OCI-LY7 (cell line): ENCODE measurements around the gene PRKG1. TPM values are rescaled to one million over a fixed set of nuclear protein-coding genes. Genes with fewer than 3 reads are reported as not detected.
"Not testable (repeated sequence)": the region's sequence is repeated elsewhere in the genome, so short reads cannot be mapped to it uniquely, and the experiment has no call there.

Experiments
- BruUV-seq: library from RNA; stranded (reverse); fragments of 400-500 nt; replicated peaks from 2 replicates; lab custom pipeline; 2021; lab: Mats Ljungman, UMichigan
- CTCF ChIA-PET: fragments of 300-600 bp; sonication (Branson Sonifier 250); formaldehyde crosslinking; loops from one replicate; lab custom pipeline; 2022; ENCODE audit warnings: antibody characterized with exemption; ENCODE audit not compliant: unreplicated experiment; lab: Charles Lee
- POLR2A ChIA-PET: fragments of 300-600 bp; sonication (Branson Sonifier 250); formaldehyde crosslinking; loops from one replicate; lab custom pipeline; 2022; ENCODE audit warnings: antibody characterized with exemption; lab: Charles Lee
- DNase-seq: peaks from one replicate; pipeline ENCODE4 v3.0.0-alpha.2; 2015; ENCODE audit warnings: low spot score
- H2AFZ ChIP-seq: fragments of 200-600 bp; sonication (generic), shearing (Covaris generic); 2 replicates; pipeline ENCODE4 v1.6.1; 2014; ENCODE audit warnings: mild to moderate bottlenecking, antibody characterized with exemption, low read length, moderate library complexity
- H3K27ac ChIP-seq: fragments of 200-600 bp; sonication (generic); 2 replicates; pipeline ENCODE4 v1.5.1; 2014; ENCODE audit warnings: mixed run types, low read depth, mild to moderate bottlenecking, moderate library complexity, low read length, inconsistent platforms; ENCODE audit not compliant: poor library complexity, severe bottlenecking
- H3K36me3 ChIP-seq: fragments of 200-600 bp; sonication (generic); 2 replicates; pipeline ENCODE4 v1.6.1; 2014; ENCODE audit warnings: mild to moderate bottlenecking, antibody characterized with exemption, low read length, moderate library complexity, mixed read lengths; ENCODE audit not compliant: insufficient read depth
- H3K4me1 ChIP-seq: fragments of 200-600 bp; sonication (generic); 2 replicates; pipeline ENCODE4 v1.5.1; 2014; ENCODE audit warnings: mild to moderate bottlenecking, low read length; ENCODE audit not compliant: insufficient read depth, poor library complexity, severe bottlenecking
- H3K4me2 ChIP-seq: fragments of 200-600 bp; sonication (generic); 2 replicates; pipeline ENCODE4 v1.6.1; 2014; ENCODE audit warnings: mild to moderate bottlenecking, low read length
- H3K4me3 ChIP-seq: fragments of 200-600 bp; sonication (generic); 2 replicates; pipeline ENCODE4 v1.5.1; 2014; ENCODE audit warnings: mild to moderate bottlenecking, low read depth, low read length; ENCODE audit not compliant: poor library complexity, severe bottlenecking
- H3K79me2 ChIP-seq: fragments of 200-600 bp; sonication (generic); 2 replicates; pipeline ENCODE4 v1.6.1; 2016; ENCODE audit warnings: low read depth, mild to moderate bottlenecking, low read length, moderate library complexity, mixed read lengths; ENCODE audit not compliant: insufficient read depth
- H3K9me2 ChIP-seq: fragments of 200-600 bp; sonication (generic); 2 replicates; pipeline ENCODE4 v1.6.1; 2016; ENCODE audit warnings: mild to moderate bottlenecking, low read length, mixed read lengths; ENCODE audit not compliant: insufficient read depth
- H3K9me3 ChIP-seq: fragments of 200-600 bp; sonication (generic); 2 replicates; pipeline ENCODE4 v1.6.1; 2014; ENCODE audit warnings: mild to moderate bottlenecking, mixed run types, low read length, mixed read lengths
- H4K20me1 ChIP-seq: fragments of 200-600 bp; sonication (generic); 2 replicates; pipeline ENCODE4 v1.6.1; 2014; ENCODE audit warnings: mild to moderate bottlenecking, antibody characterized with exemption, low read length, moderate library complexity, mixed read lengths; ENCODE audit not compliant: insufficient read depth
- CTCF ChIP-seq: fragments of 200-600 bp; sonication (generic); conservative IDR thresholded peaks from 2 replicates; pipeline ENCODE4 v1.5.1; 2014; ENCODE audit warnings: mild to moderate bottlenecking, antibody characterized with exemption, low read length, moderate library complexity, mixed read lengths
- EZH2phosphoT487 ChIP-seq: fragments of 200-600 bp; sonication (generic); IDR thresholded peaks from 2 replicates; pipeline ENCODE4 v1.6.1; 2018; ENCODE audit warnings: low read depth, borderline replicate concordance, mild to moderate bottlenecking, mixed run types, antibody characterized with exemption, low read length, moderate library complexity, mixed read lengths
- intact Hi-C: fragments of 100-400 bp; cut with micrococcal nuclease; formaldehyde crosslinking; loops from one replicate; pipeline ENCODE4 v1.10.0; 2022; ENCODE audit not compliant: unreplicated experiment
- total RNA-seq, 2 experiments: library from RNA; depleted of rRNA in 1 of 2; stranded (reverse); fragments of >200 nt in 1 of 2; shearing (Covaris generic) in 1 of 2; gene quantifications; 2 replicates each; pipeline ENCODE4 v1.2.3, GENCODE V29; 2014 to 2022

PRKG1 gene
- total RNA-seq, 2 experiments from 2014 or later = not detected

GRCh38 chr10:51204066-51204465 is 129.8 kb downstream of the PRKG1 start:
- intact Hi-C loops = no loop called here
- no peak for DNase-seq
- Histone ChIP-seq H3K36me3 (no peaks in the 10 kb centered on the region), H3K79me2 (no peaks in the 10 kb centered on the region), H3K4me2 (no peak overlapping the region), H3K9me3 (no peaks in the 10 kb centered on the region), H3K4me3 (no peak overlapping the region), H3K4me1 (no peaks in the 10 kb centered on the region), H2AFZ (no peak overlapping the region), H3K9me2 (no peaks in the 10 kb centered on the region), H3K27ac (no peak overlapping the region), H4K20me1 (no peaks in the 10 kb centered on the region)
- TF ChIP-seq CTCF (no peak), EZH2phosphoT487 (no peak)
- CTCF ChIA-PET = no interaction called here
- no TSS peak for BruUV-seq
- POLR2A ChIA-PET = no interaction called here

GRCh38 chr10:51204701-51205100 is 130.4 kb downstream of the PRKG1 start:
- ChIA-PET CTCF (no interaction called here), POLR2A (no interaction called here)
- Histone ChIP-seq H3K9me3 (no peaks in the 10 kb centered on the region), H2AFZ (no peak overlapping the region), H3K79me2 (no peaks in the 10 kb centered on the region), H4K20me1 (no peaks in the 10 kb centered on the region), H3K4me2 (no peak overlapping the region), H3K36me3 (no peaks in the 10 kb centered on the region), H3K9me2 (no peaks in the 10 kb centered on the region), H3K27ac (no peak overlapping the region), H3K4me3 (no peak overlapping the region), H3K4me1 (no peaks in the 10 kb centered on the region)
- intact Hi-C loops = no loop called here
- BruUV-seq = no TSS peak
- no peak for TF ChIP-seq CTCF
- no peak for TF ChIP-seq EZH2phosphoT487
- no peak for DNase-seq

- Histone ChIP-seq H4K20me1 (no peaks in the 10 kb centered on the region), H3K36me3 (no peaks in the 10 kb centered on the region), H3K4me3 (no peak overlapping the region), H3K4me2 (no peak overlapping the region), H3K27ac (no peak overlapping the region), H3K4me1 (no peaks in the 10 kb centered on the region), H3K9me2 (no peaks in the 10 kb centered on the region), H2AFZ (no peak overlapping the region), H3K9me3 (no peaks in the 10 kb centered on the region), H3K79me2 (no peaks in the 10 kb centered on the region)
- BruUV-seq = no TSS peak
- CTCF ChIA-PET = no interaction called here
- no peak for TF ChIP-seq CTCF
- DNase-seq = no peak
- intact Hi-C loops = no loop called here
- POLR2A ChIA-PET = interaction anchor here (0.7 kb wide), 2 partner anchors 345 to 786 kb away, joined by 3 to 4 read pairs; no protein-coding TSS in a partner anchor
Measured at GRCh38 chr10:51206500-51206899, 132.2 kb downstream of the PRKG1 start.

GRCh38 chr10:51212937-51213336 is 138.7 kb downstream of the PRKG1 start:
- H2AFZ ChIP-seq, intact Hi-C loops, H3K79me2 ChIP-seq, H3K9me2 ChIP-seq, CTCF ChIA-PET, H3K4me3 ChIP-seq, H4K20me1 ChIP-seq, DNase-seq, H3K4me1 ChIP-seq, H3K9me3 ChIP-seq, H3K36me3 ChIP-seq, BruUV-seq, POLR2A ChIA-PET, H3K27ac ChIP-seq, H3K4me2 ChIP-seq: not testable (repeated sequence)
